Stimulated activated CD4-positive, alpha-beta T cell treated with anti-CD3 and anti-CD28 coated beads, TNF-alpha, amount 100 ng/mL, for 4 hours (primary cell): Measurements from ENCODE around the gene TRABD.
A peak's percentile ranks its signal among the peaks of the same experiment; 100 is the strongest.
"Not testable (repeated sequence)": the region's sequence is repeated elsewhere in the genome, so short reads cannot be mapped to it uniquely, and the experiment has no call there.

Experiments used
- DNase-seq, 3 experiments: peaks; one replicate each; pipeline ENCODE4 v3.0.0-alpha.2; 2020; ENCODE audit warnings: low read depth in 3 of 3

The TRABD gene

GRCh38 chr22:50151571-50152537 lies 33.9 kb upstream of the TRABD start:
- no peak for DNase-seq

- DNase-seq = no peak
Observed at GRCh38 chr22:50153056-50153755, 32.5 kb upstream of the TRABD start.

- no peak for DNase-seq
Observed at GRCh38 chr22:50153756-50154140, 32.0 kb upstream of the TRABD start.

GRCh38 chr22:50157709-50158375 lies 27.9 kb upstream of the TRABD start:
- DNase-seq = no peak

- no peak for DNase-seq
Observed at GRCh38 chr22:50160947-50161346, 24.8 kb upstream of the TRABD start.

GRCh38 chr22:50161508-50162390 lies 24.0 kb upstream of the TRABD start:
- no peak for DNase-seq

GRCh38 chr22:50162391-50162956 lies 23.2 kb upstream of the TRABD start:
- no peak for DNase-seq

- DNase-seq = no peak
Observed at GRCh38 chr22:50165436-50166123, 20.1 kb upstream of the TRABD start.

- no peak for DNase-seq
Observed at GRCh38 chr22:50167689-50168489, 17.8 kb upstream of the TRABD start.

- not testable (repeated sequence) for DNase-seq
Observed at GRCh38 chr22:50168490-50169180, 17.1 kb upstream of the TRABD start.

- no peak for DNase-seq
Observed at GRCh38 chr22:50169181-50169759, 16.4 kb upstream of the TRABD start.

- DNase-seq = peak in 2 of 3 experiments; percentile 48 to 49
Observed at GRCh38 chr22:50169774-50170341, 15.9 kb upstream of the TRABD start.

GRCh38 chr22:50170453-50171318 lies 15.0 kb upstream of the TRABD start, which contains the start of gene PANX2:
Gene PANX2, plus strand, starts transcription at chr22:50170731. Its CDS starts 0 bp downstream, at chr22:50170731.
- DNase-seq = no peak

- DNase-seq = no peak
Observed at GRCh38 chr22:50171319-50171964, 14.3 kb upstream of the TRABD start.

GRCh38 chr22:50171965-50172421 lies 13.7 kb upstream of the TRABD start:
- DNase-seq = no peak

- no peak for DNase-seq
Observed at GRCh38 chr22:50173311-50173982, 12.3 kb upstream of the TRABD start.
